NCI-H69 (cell line): ENCODE measurements around the gene COL9A3.
A peak's percentile ranks its signal among the peaks of the same experiment; 100 is the strongest.

Source experiments
- DNase-seq: peaks from one replicate; lab custom pipeline; 2025; lab: John Stamatoyannopoulos, UW

The COL9A3 gene

GRCh38 chr20:62778601-62779416 is 38.0 kb upstream of the COL9A3 start:
- DNase-seq, result no peak

GRCh38 chr20:62779417-62779685 is 37.5 kb upstream of the COL9A3 start:
- no peak for DNase-seq

GRCh38 chr20:62780204-62780603 is 36.6 kb upstream of the COL9A3 start:
- DNase-seq, result peak; percentile 54

GRCh38 chr20:62780696-62781095 is 36.2 kb upstream of the COL9A3 start:
- peak; percentile 51 for DNase-seq

- no peak for DNase-seq
Measured at GRCh38 chr20:62782149-62782892, 34.5 kb upstream of the COL9A3 start.

- no peak for DNase-seq
Measured at GRCh38 chr20:62782893-62783278, 34.0 kb upstream of the COL9A3 start.

GRCh38 chr20:62784497-62784896 is 32.4 kb upstream of the COL9A3 start:
- no peak for DNase-seq

- no peak for DNase-seq
Measured at GRCh38 chr20:62785393-62785792, 31.5 kb upstream of the COL9A3 start.

GRCh38 chr20:62786157-62786556 is 30.7 kb upstream of the COL9A3 start:
- DNase-seq, result peak; percentile 9

GRCh38 chr20:62787321-62787720 is 29.5 kb upstream of the COL9A3 start:
- DNase-seq, result no peak

- DNase-seq, result no peak
Measured at GRCh38 chr20:62787866-62788265, 29.0 kb upstream of the COL9A3 start.

- DNase-seq, result no peak
Measured at GRCh38 chr20:62788607-62789006, 28.2 kb upstream of the COL9A3 start.

- DNase-seq, result no peak
Measured at GRCh38 chr20:62790075-62790474, 26.8 kb upstream of the COL9A3 start.

GRCh38 chr20:62791301-62792181 is 25.3 kb upstream of the COL9A3 start:
- DNase-seq, result peak; percentile 88

GRCh38 chr20:62792182-62792939 is 24.5 kb upstream of the COL9A3 start:
- no peak for DNase-seq

GRCh38 chr20:62792940-62793756 is 23.7 kb upstream of the COL9A3 start:
- peak; percentile 39 for DNase-seq

- DNase-seq, result no peak
Measured at GRCh38 chr20:62793757-62794006, 23.2 kb upstream of the COL9A3 start.

GRCh38 chr20:62794007-62794724 is 22.7 kb upstream of the COL9A3 start:
- DNase-seq, result peak; percentile 93

- peak; percentile 83 for DNase-seq
Measured at GRCh38 chr20:62795023-62795761, 21.7 kb upstream of the COL9A3 start.
